Stomach (tissue), 9 donors: Measurements from ENCODE around the gene IPO9. TPM values are rescaled to one million over a fixed set of nuclear protein-coding genes. Genes with fewer than 3 reads are reported as not detected.

Experiments
- DNase-seq, 2 donors: peaks; one replicate each; pipeline versions ENCODE4 v3.0.0 to v3.0.0-alpha.2; 2013 to 2019
- H3K27ac ChIP-seq, 5 donors: fragments of 200-600 bp in 4 of 5; sonication (generic) in 4 of 5; one replicate each; pipeline ENCODE4 v1.5.1; 2013 to 2019; ENCODE audit warnings: mild to moderate bottlenecking in 1 of 5, moderate library complexity in 1 of 5
- H3K27me3 ChIP-seq, 3 donors: fragments of 200-600 bp; sonication (generic); one replicate each; pipeline ENCODE4 v1.5.1; 2017 to 2019; ENCODE audit warnings: mixed run types in 1 of 3
- H3K36me3 ChIP-seq, 4 donors: fragments of 200-600 bp; sonication (generic); 1 replicate in 3 of 4; 2 replicates in 1 of 4; pipeline ENCODE4 v1.5.1; 2016 to 2019
- H3K4me1 ChIP-seq, 4 donors: fragments of 200-600 bp; sonication (generic); one replicate each; pipeline ENCODE4 v1.5.1; 2016 to 2019
- H3K4me3 ChIP-seq, 4 donors: fragments of 200-600 bp; sonication (generic) in 3 of 4; one replicate each; pipeline ENCODE4 v1.5.1; 2016 to 2019; ENCODE audit warnings: mild to moderate bottlenecking in 1 of 4
- H3K9me3 ChIP-seq, 4 donors: fragments of 200-600 bp; sonication (generic); one replicate each; pipeline ENCODE4 v1.5.1; 2016 to 2019
- EP300 ChIP-seq: sonication (generic); formaldehyde crosslinking; IDR thresholded peaks from one replicate; pipeline ENCODE4 v1.6.1; 2017; ENCODE audit warnings: antibody characterized with exemption
- POLR2A ChIP-seq, 4 donors: fragments of 450-650 bp; IDR thresholded peaks; one replicate each; pipeline ENCODE4 v1.6.1; 2016; ENCODE audit warnings: antibody characterized with exemption in 4 of 4, control low read depth in 2 of 4, mild to moderate bottlenecking in 1 of 4, moderate library complexity in 1 of 4
- POLR2AphosphoS5 ChIP-seq, 3 donors: sonication (generic); formaldehyde crosslinking; IDR thresholded peaks; one replicate each; pipeline ENCODE4 v1.6.1; 2016; ENCODE audit warnings: antibody characterized with exemption in 3 of 3
- WGBS, 5 donors: extraction: QIAGEN DNeasy Blood & Tissue Kit in 3 of 5; methylation state at CpG; one replicate each; pipeline versions ENCODE4 v1.1.5 to v1.1.7; 2013 to 2018; 5-methylcytosine and 5-hydroxymethylcytosine counted together
- intact Hi-C: fragments of 100-400 bp; cut with DNase I; formaldehyde crosslinking; loops from one replicate; pipeline ENCODE4 v1.15.1; 2023; ENCODE audit warnings: low total_unique reads
- polyA plus RNA-seq, 3 donors: library from polyadenylated mRNA; stranded (reverse); fragments of 200-250 nt; gene quantifications; one replicate each; pipeline ENCODE4 v1.2.3, GENCODE V29; 2013
- total RNA-seq, 5 donors: library from RNA; depleted of rRNA; stranded (reverse); fragments of >200 nt; gene quantifications; one replicate each; pipeline versions ENCODE4 v1.1.0 to v1.2.3, GENCODE V29; 2014 to 2016
- TF ChIP-seq, protein P1 (sequence below), 7 experiments: fragments of 450-650 bp in 4 of 7; fragments of 200-600 bp in 3 of 7; sonication (generic) in 3 of 7; IDR thresholded peaks; one replicate each; pipeline ENCODE4 v1.5.1; 2016 to 2019; ENCODE audit warnings: antibody characterized with exemption in 7 of 7, control low read depth in 2 of 7, mild to moderate bottlenecking in 1 of 7
- donor health status: healthy with polysubstance abuse.
- donor health status: Bipolar disorder and iron deficiency.
- donor health status: healthy.

Gene IPO9
- total and polyA plus RNA-seq, 8 donors, result 5.2 to 27.9 (median 12.1) TPM

GRCh38 chr1:201888282-201889089, 59.5 kb downstream of the IPO9 start, which contains the start of gene SHISA4:
Gene SHISA4, plus strand, starts transcription at chr1:201888898. Its CDS starts 97 bp downstream, at chr1:201888995.
- H3K27me3 ChIP-seq, result peaks cover 0 to 17% (median 7%) of the 10 kb centered on the region in 3 donors
- H3K4me3 ChIP-seq, result peak within 1 kb of the TSS; percentile 62 to 77 (median 72)
- H3K27ac ChIP-seq, result peak within 1 kb of the TSS; percentile 66 to 86 (median 79)
- TF ChIP-seq EP300 (no peak), POLR2A (IDR thresholded peaks at IDR 0.05) (no peak), POLR2AphosphoS5 (IDR thresholded peaks at IDR 0.05) (peak; percentile 49 to 73 (median 66))
- TF ChIP-seq, protein P1, sequence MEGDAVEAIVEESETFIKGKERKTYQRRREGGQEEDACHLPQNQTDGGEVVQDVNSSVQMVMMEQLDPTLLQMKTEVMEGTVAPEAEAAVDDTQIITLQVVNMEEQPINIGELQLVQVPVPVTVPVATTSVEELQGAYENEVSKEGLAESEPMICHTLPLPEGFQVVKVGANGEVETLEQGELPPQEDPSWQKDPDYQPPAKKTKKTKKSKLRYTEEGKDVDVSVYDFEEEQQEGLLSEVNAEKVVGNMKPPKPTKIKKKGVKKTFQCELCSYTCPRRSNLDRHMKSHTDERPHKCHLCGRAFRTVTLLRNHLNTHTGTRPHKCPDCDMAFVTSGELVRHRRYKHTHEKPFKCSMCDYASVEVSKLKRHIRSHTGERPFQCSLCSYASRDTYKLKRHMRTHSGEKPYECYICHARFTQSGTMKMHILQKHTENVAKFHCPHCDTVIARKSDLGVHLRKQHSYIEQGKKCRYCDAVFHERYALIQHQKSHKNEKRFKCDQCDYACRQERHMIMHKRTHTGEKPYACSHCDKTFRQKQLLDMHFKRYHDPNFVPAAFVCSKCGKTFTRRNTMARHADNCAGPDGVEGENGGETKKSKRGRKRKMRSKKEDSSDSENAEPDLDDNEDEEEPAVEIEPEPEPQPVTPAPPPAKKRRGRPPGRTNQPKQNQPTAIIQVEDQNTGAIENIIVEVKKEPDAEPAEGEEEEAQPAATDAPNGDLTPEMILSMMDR (IDR thresholded peaks at IDR 0.05), result no peak
- H3K4me1 ChIP-seq, result peaks cover 17 to 56% (median 36%) of the 10 kb centered on the region in 4 donors
- no peaks in the 10 kb centered on the region for H3K36me3 ChIP-seq
- H3K9me3 ChIP-seq, result no peaks in the 10 kb centered on the region
- intact Hi-C loops, result no loop called here
- 2 to 7% (median 5%) methylated on average over 9 to 49 of the region's 49 CpGs for WGBS, 5 donors
- DNase-seq, result peak; percentile 83 to 88

DNA sequence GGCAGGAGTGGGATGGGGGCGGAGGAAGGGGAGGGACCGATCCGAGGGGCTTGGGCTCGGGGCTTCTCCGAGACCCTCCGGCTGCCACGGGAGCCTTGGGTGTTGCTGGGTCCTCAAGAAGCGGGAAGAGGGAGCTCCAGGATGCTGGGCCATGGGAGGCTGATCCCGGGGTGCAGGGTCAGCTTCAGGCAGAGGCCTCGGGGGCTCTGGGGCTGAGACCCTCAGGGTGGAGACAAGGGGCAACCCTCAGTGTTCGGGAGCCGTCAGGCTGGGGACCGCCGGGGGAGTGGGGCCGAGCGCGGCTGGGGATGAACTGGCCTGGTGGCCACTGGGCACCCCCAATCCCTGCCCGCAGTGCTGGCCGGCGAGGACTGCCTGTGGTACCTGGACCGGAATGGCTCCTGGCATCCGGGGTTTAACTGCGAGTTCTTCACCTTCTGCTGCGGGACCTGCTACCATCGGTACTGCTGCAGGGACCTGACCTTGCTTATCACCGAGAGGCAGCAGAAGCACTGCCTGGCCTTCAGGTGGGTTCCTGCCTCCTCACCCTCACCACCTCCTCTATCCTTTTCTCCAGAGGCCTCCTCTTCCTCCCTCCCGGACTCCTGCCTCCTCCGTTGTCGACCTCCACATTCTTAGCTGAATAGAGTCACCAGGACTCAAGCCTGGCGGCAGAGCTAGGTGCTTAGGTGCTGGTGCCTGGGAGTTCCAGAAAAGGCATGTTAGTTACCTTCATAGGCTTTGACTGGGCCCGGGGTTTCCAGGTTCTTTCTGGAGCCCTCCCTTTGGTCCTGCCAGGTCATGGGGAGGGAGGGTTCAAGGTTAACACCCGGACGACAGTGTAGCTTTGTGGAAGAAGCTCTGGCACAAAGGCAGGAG, 60.4 kb downstream of the IPO9 start:
- WGBS, 5 donors, result 21 to 30% (median 22%) methylated on average over 15 to 33 of the region's 33 CpGs

DNA sequence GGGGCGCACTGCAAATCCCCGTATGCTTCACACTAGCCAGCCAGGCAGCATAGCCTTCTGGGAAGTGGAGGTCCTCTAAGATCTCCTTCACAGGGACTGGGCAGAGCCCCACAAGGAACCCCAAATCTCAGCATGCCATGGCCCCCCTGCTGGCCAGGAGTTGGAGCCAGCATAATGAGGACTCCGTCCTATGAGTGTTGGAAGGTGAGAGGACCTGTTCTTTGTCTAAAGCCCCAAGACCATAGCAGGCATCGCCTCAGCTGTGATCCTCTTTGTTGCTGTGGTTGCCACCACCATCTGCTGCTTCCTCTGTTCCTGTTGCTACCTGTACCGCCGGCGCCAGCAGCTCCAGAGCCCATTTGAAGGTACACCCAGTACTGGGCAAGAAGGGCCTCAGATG, 61.3 kb downstream of the IPO9 start:
- TF ChIP-seq EP300 (no peak), POLR2A (IDR thresholded peaks at IDR 0.05) (no peak), POLR2AphosphoS5 (IDR thresholded peaks at IDR 0.05) (no peak)
- TF ChIP-seq, protein P1 (IDR thresholded peaks at IDR 0.05), result no peak
- peaks cover 14 to 51% (median 33%) of the 10 kb centered on the region in 4 donors for H3K4me1 ChIP-seq
- 81 to 92% (median 87%) methylated on average over 7 of the region's 7 CpGs for WGBS, 5 donors
- no peak for DNase-seq
- H3K36me3 ChIP-seq, result no peaks in the 10 kb centered on the region
- peak overlapping the region in 1 of 5 donors; percentile 86 for H3K27ac ChIP-seq
- H3K9me3 ChIP-seq, result no peaks in the 10 kb centered on the region
- H3K27me3 ChIP-seq, result peaks cover 0 to 17% (median 7%) of the 10 kb centered on the region in 3 donors
- peak overlapping the region in 1 of 4 donors; percentile 75 for H3K4me3 ChIP-seq
- intact Hi-C loops, result loop anchor here (10.0 kb wide), 1 partner anchor 55 kb away; the partner anchor contains the start of gene LMOD1

More for the DNA sequence above, 60.4 kb downstream of the IPO9 start:
- Histone ChIP-seq H3K36me3 (no peaks in the 10 kb centered on the region), H3K27me3 (peaks cover 0 to 17% (median 7%) of the 10 kb centered on the region in 3 donors), H3K9me3 (no peaks in the 10 kb centered on the region), H3K27ac (peak overlapping the region; percentile 66 to 86 (median 79)), H3K4me3 (peak overlapping the region; percentile 62 to 77 (median 72)), H3K4me1 (peaks cover 14 to 55% (median 34%) of the 10 kb centered on the region in 4 donors)
- intact Hi-C loops, result no loop called here
- DNase-seq, result no peak
- no peak for TF ChIP-seq EP300
- TF ChIP-seq POLR2A (IDR thresholded peaks at IDR 0.05), result no peak
- TF ChIP-seq, protein P1 (IDR thresholded peaks at IDR 0.05), result no peak
- TF ChIP-seq POLR2AphosphoS5 (IDR thresholded peaks at IDR 0.05), result no peak
